Heart left ventricle (tissue), 16 donors: ENCODE results near the gene FRS2. TPM values are rescaled to one million over a fixed set of nuclear protein-coding genes. Genes with fewer than 3 reads are reported as not detected.

Experiments
- ATAC-seq, 4 donors: fragments of 200-7000 bp; cut with Tn5 transposase; one replicate each; pipeline ENCODE4 v1.9.1; 2020 to 2022; ENCODE audit warnings: moderate library complexity in 4 of 4, mild to moderate bottlenecking in 3 of 4, moderate number of reproducible peaks in 1 of 4
- DNase-seq, 5 donors: peaks; one replicate each; pipeline ENCODE4 v3.0.0-alpha.2; 2020
- H3K27ac ChIP-seq, 12 donors: fragments of 200-600 bp; sonication (generic) in 4 of 12; one replicate each; pipeline versions ENCODE4 v1.5.0 to v1.8.0; 2016 to 2022; ENCODE audit warnings: mild to moderate bottlenecking in 2 of 12
- H3K27me3 ChIP-seq, 9 donors: fragments of 200-600 bp; sonication (generic) in 2 of 9; one replicate each; pipeline versions ENCODE4 v1.5.1 to v1.8.0; 2016 to 2022; ENCODE audit warnings: mild to moderate bottlenecking in 3 of 9
- H3K36me3 ChIP-seq, 9 donors: fragments of 200-600 bp; sonication (generic) in 2 of 9; one replicate each; pipeline versions ENCODE4 v1.5.0 to v1.8.0; 2018 to 2022; ENCODE audit warnings: mild to moderate bottlenecking in 2 of 9
- H3K4me1 ChIP-seq, 12 donors: fragments of 200-600 bp; sonication (generic) in 4 of 12; one replicate each; pipeline versions ENCODE4 v1.5.0 to v1.8.0; 2016 to 2022; ENCODE audit warnings: mild to moderate bottlenecking in 3 of 12
- H3K4me3 ChIP-seq, 12 donors: fragments of 200-600 bp; sonication (generic) in 4 of 12; one replicate each; pipeline versions ENCODE4 v1.5.0 to v1.8.0; 2017 to 2022; ENCODE audit warnings: mild to moderate bottlenecking in 9 of 12, moderate library complexity in 4 of 12
- H3K9me3 ChIP-seq, 12 donors: fragments of 200-600 bp; sonication (generic) in 4 of 12; one replicate each; pipeline versions ENCODE4 v1.5.0 to v1.8.0; 2016 to 2022; ENCODE audit warnings: mild to moderate bottlenecking in 1 of 12
- POLR2A ChIP-seq, 2 donors: fragments of 450-650 bp; IDR thresholded peaks; one replicate each; pipeline ENCODE4 v1.6.1; 2017; ENCODE audit warnings: antibody characterized with exemption in 2 of 2, mild to moderate bottlenecking in 2 of 2, moderate library complexity in 2 of 2
- WGBS, 4 donors: extraction: QIAGEN DNeasy Blood & Tissue Kit in 2 of 4; methylation state at CpG; one replicate each; pipeline versions ENCODE4 v1.1.5 to v1.1.7; 2013 to 2018; 5-methylcytosine and 5-hydroxymethylcytosine counted together
- intact Hi-C, 10 donors: fragments of 100-400 bp; cut with DNase I; formaldehyde crosslinking; loops; one replicate each; pipeline versions ENCODE4 v1.11.1 to v1.14.2; 2022
- polyA plus RNA-seq, 2 donors: library from polyadenylated mRNA; stranded (reverse); fragments of 200-250 nt; gene quantifications; one replicate each; pipeline ENCODE4 v1.2.3, GENCODE V29; 2013
- total RNA-seq, 9 donors: library from RNA; depleted of rRNA in 2 of 9; stranded (reverse); fragments of >200 nt in 2 of 9; fragmentation: NEBNext Ultra II Directional in 3 of 9; extraction: Animal tissue kit (Norgen Biotek cat#: 25700) in 3 of 9; gene quantifications; one replicate each; pipeline versions ENCODE4 v1.1.0 to v1.2.4, GENCODE V29; 2016 to 2023
- TF ChIP-seq, protein P1 (sequence below), 12 donors: fragments of 200-600 bp; sonication (generic) in 4 of 12; IDR thresholded peaks; one replicate each; pipeline versions ENCODE4 v1.5.0 to v1.8.0; 2018 to 2022; ENCODE audit warnings: antibody characterized with exemption in 12 of 12, mild to moderate bottlenecking in 5 of 12
- donor health status: ischemic (EF 13 %, LVEDD 7.1; RV severe dilation, severe dysfunction).
- donor health status: healthy with polysubstance abuse.
- donor health status: DM: no; HTN: yes; CAD: no.
- donor health status: DM: no; HTN: no; CAD: no.
- donor health status: ischemic (EF 25% LVEDD 6.9; RV normal size, moderate dysfunction).
- donor health status: ischemic (EF 25% LVEDD 5.7; RV mildly dilated, moderate dysfunction).
- donor health status: healthy.
- donor health status: DM: yes; HTN: yes; CAD: no.
- donor health status: ischemic (EF 35%, LVEDD 5.7; RV mildly dilated, moderate dysfunction).
- donor health status: nonischemic (EF 11% LVEDD 7.7; RV severe dilation, severe dysfunction).
- donor health status: DM: yes; HTN: yes; CAD: no.
- donor health status: PGD.
- donor health status: ischemic (EF 29% LVEDD 5.4; RV normal size, mild dysfunction).
- donor health status: nonischemic (EF 23%, LVEDD 6.1; RV moderate dilation, normal function).

FRS2 gene
- total and polyA plus RNA-seq, 11 donors = 2.6 to 33.9 (median 20.3) TPM

DNA sequence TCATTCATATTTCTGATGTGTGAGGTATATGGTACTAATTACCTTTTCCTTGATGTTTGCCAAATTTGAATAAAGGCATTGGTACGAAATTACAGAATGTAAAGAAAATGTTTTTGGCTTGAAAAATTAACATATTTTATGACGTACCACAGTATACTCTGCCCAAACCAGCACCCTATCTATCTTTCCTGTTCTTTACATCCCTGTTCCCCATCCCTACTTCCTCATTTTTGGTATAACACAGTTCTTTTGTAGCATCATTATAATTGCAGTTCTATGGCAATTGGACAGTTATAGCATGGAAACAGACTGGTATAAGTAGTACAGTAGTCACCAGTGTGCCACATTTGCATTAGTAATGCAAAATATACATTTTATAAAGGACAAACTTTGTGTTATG, 108.1 kb downstream of the FRS2 start:
- intact Hi-C loops = loop anchor here in 6 of 10 donors (10.0 kb wide), 3 partner anchors 183 to 213 kb away; no protein-coding TSS in a partner anchor
- H3K9me3 ChIP-seq = no peaks in the 10 kb centered on the region
- no peaks in the 10 kb centered on the region for H3K27me3 ChIP-seq
- peaks cover 0 to 11% (median 0%) of the 10 kb centered on the region in 12 donors for H3K4me1 ChIP-seq
- peaks cover 0 to 35% (median 24%) of the 10 kb centered on the region in 9 donors for H3K36me3 ChIP-seq
- H3K27ac ChIP-seq = no peak overlapping the region
- no peak for TF ChIP-seq POLR2A (IDR thresholded peaks at IDR 0.05)
- TF ChIP-seq, protein P1, sequence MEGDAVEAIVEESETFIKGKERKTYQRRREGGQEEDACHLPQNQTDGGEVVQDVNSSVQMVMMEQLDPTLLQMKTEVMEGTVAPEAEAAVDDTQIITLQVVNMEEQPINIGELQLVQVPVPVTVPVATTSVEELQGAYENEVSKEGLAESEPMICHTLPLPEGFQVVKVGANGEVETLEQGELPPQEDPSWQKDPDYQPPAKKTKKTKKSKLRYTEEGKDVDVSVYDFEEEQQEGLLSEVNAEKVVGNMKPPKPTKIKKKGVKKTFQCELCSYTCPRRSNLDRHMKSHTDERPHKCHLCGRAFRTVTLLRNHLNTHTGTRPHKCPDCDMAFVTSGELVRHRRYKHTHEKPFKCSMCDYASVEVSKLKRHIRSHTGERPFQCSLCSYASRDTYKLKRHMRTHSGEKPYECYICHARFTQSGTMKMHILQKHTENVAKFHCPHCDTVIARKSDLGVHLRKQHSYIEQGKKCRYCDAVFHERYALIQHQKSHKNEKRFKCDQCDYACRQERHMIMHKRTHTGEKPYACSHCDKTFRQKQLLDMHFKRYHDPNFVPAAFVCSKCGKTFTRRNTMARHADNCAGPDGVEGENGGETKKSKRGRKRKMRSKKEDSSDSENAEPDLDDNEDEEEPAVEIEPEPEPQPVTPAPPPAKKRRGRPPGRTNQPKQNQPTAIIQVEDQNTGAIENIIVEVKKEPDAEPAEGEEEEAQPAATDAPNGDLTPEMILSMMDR (IDR thresholded peaks at IDR 0.05) = no peak
- no peak for ATAC-seq
- DNase-seq = no peak
- WGBS, 4 donors = 84 to 92% (median 89%) methylated on average over 2 of the region's 2 CpGs
- no peak overlapping the region for H3K4me3 ChIP-seq

DNA sequence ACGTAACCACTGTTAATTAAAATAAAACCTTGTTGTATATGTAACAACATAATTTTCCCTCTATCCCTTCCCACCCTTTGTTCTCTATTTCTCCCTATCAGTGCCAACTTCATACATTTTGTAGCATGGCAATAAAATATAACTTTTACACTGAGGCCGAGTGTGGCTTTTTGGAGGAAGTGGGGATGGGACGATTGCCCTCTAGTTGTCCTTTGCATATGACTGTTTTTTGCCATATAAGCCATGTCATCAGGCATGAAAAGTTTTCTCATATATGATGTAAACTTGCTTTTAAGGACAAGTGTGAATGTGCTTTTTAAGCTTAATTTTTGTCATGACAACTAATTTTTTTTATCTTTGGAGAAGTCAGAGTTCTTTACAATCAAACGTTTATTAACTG, 108.8 kb downstream of the FRS2 start:
- DNase-seq (no peak), ATAC-seq (no peak)
- Histone ChIP-seq H3K27me3 (no peaks in the 10 kb centered on the region), H3K36me3 (peaks cover 0 to 27% (median 17%) of the 10 kb centered on the region in 9 donors), H3K4me1 (peaks cover 0 to 11% (median 0%) of the 10 kb centered on the region in 12 donors), H3K4me3 (no peak overlapping the region), H3K27ac (no peak overlapping the region), H3K9me3 (no peaks in the 10 kb centered on the region)
- TF ChIP-seq, protein P1 (IDR thresholded peaks at IDR 0.05) = no peak
- no peak for TF ChIP-seq POLR2A (IDR thresholded peaks at IDR 0.05)
- WGBS, 4 donors = 77 to 85% (median 81%) methylated on average over 4 of the region's 4 CpGs
- intact Hi-C loops = loop anchor here in 6 of 10 donors (10.0 kb wide), 3 partner anchors 184 to 214 kb away; no protein-coding TSS in a partner anchor

DNA sequence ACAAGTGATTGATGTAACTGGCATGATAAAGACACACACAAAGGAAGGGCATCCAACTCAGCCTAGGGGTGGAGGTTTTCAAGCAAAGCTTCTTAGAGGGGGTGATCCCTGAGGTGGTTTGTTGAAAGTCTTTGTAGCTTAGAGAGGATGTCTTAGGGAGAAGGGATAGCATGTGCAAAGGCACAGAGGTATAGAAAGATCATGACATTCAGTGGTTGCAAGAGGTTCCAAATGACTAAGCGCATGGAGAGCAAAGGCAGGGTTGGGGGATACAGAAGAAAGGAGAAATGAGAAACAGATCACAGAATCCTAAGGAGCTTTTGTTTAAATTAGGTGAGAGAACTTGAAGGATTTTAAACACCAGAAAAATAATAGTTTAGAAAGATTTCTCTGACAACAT, 109.9 kb downstream of the FRS2 start:
- no peaks in the 10 kb centered on the region for H3K9me3 ChIP-seq
- H3K4me1 ChIP-seq = peaks cover 0 to 15% (median 0%) of the 10 kb centered on the region in 12 donors
- ATAC-seq (no peak), DNase-seq (no peak)
- peaks cover 0 to 17% (median 6%) of the 10 kb centered on the region in 9 donors for H3K36me3 ChIP-seq
- WGBS, 4 donors = 96 to 99% (median 97%) methylated on average over 1 of the region's 1 CpG
- no peak overlapping the region for H3K27ac ChIP-seq
- H3K27me3 ChIP-seq = no peaks in the 10 kb centered on the region
- intact Hi-C loops = loop anchor here in 2 of 10 donors (10.0 kb wide), 2 partner anchors 225 to 425 kb away; partner anchors contain the start of gene YEATS4 (in 1 of the 2)
- no peak overlapping the region for H3K4me3 ChIP-seq
- TF ChIP-seq, protein P1 (IDR thresholded peaks at IDR 0.05) = no peak
- TF ChIP-seq POLR2A (IDR thresholded peaks at IDR 0.05) = no peak

DNA sequence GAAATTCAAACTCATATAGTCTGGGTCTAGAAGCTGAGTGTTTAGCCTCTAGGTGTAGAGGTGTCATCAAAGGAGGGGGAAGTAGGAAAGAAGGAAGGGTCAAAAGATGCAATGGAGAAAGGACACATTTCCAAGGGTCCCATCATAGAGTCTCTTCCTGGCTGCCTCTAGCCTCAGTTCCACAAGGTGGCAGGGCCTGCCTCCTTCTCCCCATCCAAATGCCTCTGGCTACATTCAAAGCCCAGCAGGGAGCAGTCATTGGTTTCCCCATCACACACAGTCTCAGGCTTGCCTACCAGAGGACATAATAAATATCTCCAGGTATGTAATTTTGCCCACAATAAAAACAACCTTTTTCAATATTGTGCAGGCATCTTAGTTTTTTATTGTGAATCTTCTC, 113.0 kb downstream of the FRS2 start:
- Histone ChIP-seq H3K36me3 (peaks cover 0 to 20% (median 17%) of the 10 kb centered on the region in 9 donors), H3K27ac (no peak overlapping the region), H3K4me1 (peaks cover 0 to 23% (median 11%) of the 10 kb centered on the region in 12 donors), H3K9me3 (no peaks in the 10 kb centered on the region), H3K27me3 (no peaks in the 10 kb centered on the region), H3K4me3 (no peak overlapping the region)
- TF ChIP-seq, protein P1 (IDR thresholded peaks at IDR 0.05) = peak in 2 of 12 donors; percentile 6 to 11
- no peak for TF ChIP-seq POLR2A (IDR thresholded peaks at IDR 0.05)
- ATAC-seq = no peak
- intact Hi-C loops = loop anchor here in 2 of 10 donors (10.0 kb wide), 2 partner anchors 228 to 428 kb away; partner anchors contain the start of gene YEATS4 (in 1 of the 2)
- DNase-seq = no peak
